ENCODE measurements around the gene TYR. TPM values are rescaled to one million over a fixed set of nuclear protein-coding genes. Genes with fewer than 3 reads are reported as not detected.
A peak's percentile ranks its signal among the peaks of the same experiment; 100 is the strongest.
"Not testable (repeated sequence)": the region's sequence is repeated elsewhere in the genome, so short reads cannot be mapped to it uniquely, and the experiment has no call there.

Gene TYR
- total RNA-seq, 1 experiment from 2014 or later, result not detected

DNA sequence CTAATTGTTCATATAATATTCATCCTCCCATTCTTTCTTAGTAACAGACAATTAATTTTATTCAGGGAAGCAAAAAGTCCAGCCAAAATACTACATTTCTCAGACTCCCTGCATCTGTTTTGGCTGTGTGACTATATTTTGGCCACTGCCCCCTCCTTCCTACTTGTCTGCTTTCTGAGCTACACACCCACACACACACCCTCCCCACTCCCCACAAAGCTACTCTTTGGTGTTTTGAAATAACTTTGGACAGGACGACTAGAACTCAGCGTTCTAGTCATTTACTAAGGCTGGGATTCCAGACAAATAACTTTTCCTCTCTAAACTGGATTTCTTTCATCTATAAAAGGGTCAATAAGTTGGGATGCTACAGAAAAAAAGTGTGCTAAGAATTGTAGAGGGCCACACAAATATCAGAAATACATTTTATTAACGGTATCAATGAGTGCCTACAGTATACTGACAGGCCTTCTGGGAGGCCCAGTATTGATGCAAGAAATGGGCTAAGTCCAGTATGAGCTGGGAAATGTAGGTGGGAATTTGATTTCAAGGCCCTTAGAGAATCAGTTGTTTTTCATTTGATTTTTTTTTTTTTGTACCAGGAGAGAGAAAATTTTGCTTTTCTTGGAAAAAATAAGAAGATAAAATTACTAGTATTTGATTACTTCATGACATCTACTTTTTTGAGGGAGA lies 165.4 kb downstream of the TYR start:
- H3K79me1 ChIP-seq (ENCODE audit: insufficient read depth, low read depth, low read length, poor library complexity, severe bottlenecking); H3K56ac ChIP-seq (ENCODE audit: insufficient read length, low read depth, low read length); H2BK12ac ChIP-seq (ENCODE audit: insufficient read length, low read depth, low read length); H2BK5ac ChIP-seq (ENCODE audit: insufficient read length, low read length); H3K18ac ChIP-seq (ENCODE audit: insufficient read length, low read depth, low read length); H2AK5ac ChIP-seq (ENCODE audit: insufficient read length, low read length); H3K4me1 Mint-ChIP-seq; H3K4ac ChIP-seq (ENCODE audit: low read depth, low read length); H4K5ac ChIP-seq (ENCODE audit: insufficient read length, low read depth, low read length); H3T11ph ChIP-seq (ENCODE audit: low read length); H2AFZ ChIP-seq (ENCODE audit: low read length); H3K4me3 Mint-ChIP-seq; H2BK15ac ChIP-seq (ENCODE audit: low read depth, low read length); H3K9ac ChIP-seq (ENCODE audit: extremely low read depth, insufficient read length, low read length); H4K8ac ChIP-seq (replicated peaks; ENCODE audit: insufficient read length, low read depth, low read length); H3K27me3 ChIP-seq (ENCODE audit: insufficient read depth, low read length); H3K36me3 Mint-ChIP-seq (ENCODE audit: insufficient read depth in 1 of 3, low read depth in 3 of 3); H3K23me2 ChIP-seq (ENCODE audit: insufficient read length, low read depth, low read length, poor library complexity, severe bottlenecking); H3K4me2 ChIP-seq (ENCODE audit: insufficient read depth, insufficient read length, low read length); H3K27ac ChIP-seq (ENCODE audit: insufficient read length, low read depth, low read length); H3K27me3 Mint-ChIP-seq (ENCODE audit: low read depth); H3K9me3 Mint-ChIP-seq; H3K79me2 ChIP-seq (ENCODE audit: insufficient read depth, low read length); H3K9me3 ChIP-seq (ENCODE audit: control insufficient read depth, low read depth, low read length); H4K20me1 ChIP-seq (ENCODE audit: control insufficient read depth, insufficient read depth, insufficient read length); H2BK120ac ChIP-seq (ENCODE audit: low read depth, low read length, poor library complexity, severe bottlenecking); H2BK20ac ChIP-seq (ENCODE audit: low read depth, low read length, poor library complexity, severe bottlenecking); H4K91ac ChIP-seq (ENCODE audit: insufficient read length, low read depth, low read length); DNase-seq; H3K4me1 ChIP-seq (ENCODE audit: insufficient read depth, low read length); H3K14ac ChIP-seq (ENCODE audit: insufficient read depth, low read length); H3K23ac ChIP-seq (ENCODE audit: insufficient read length, low read depth, low read length): not testable (repeated sequence)
- H3K27ac Mint-ChIP-seq, result peak overlapping the region in 2 of 3 experiments; percentile 7 to 12; a peak in 1 of 7 replicates
- no CpG with 5 or more reads among the region's 3 CpGs for WGBS (ENCODE audit: extremely low coverage, insufficient read length, low lambda C conversion rate)

Other genes with a start within 250 kb of the TYR start
- gene GRM5, start 111.9 kb upstream of the TYR start, total RNA-seq (2021), result not detected in 2 replicates